Lower leg skin (tissue), 4 donors: ENCODE results near the gene RANBP6. TPM values are rescaled to one million over a fixed set of nuclear protein-coding genes. Genes with fewer than 3 reads are reported as not detected.

Experiments
- DNase-seq, 2 donors: peaks; one replicate each; pipeline ENCODE4 v3.0.0-alpha.2; 2019; ENCODE audit warnings: low spot score in 2 of 2
- H3K4me3 ChIP-seq: fragments of 200-600 bp; sonication (generic); 2 replicates; pipeline ENCODE4 v1.5.1; 2017; ENCODE audit warnings: mild to moderate bottlenecking, low read depth; ENCODE audit not compliant: poor library complexity, severe bottlenecking
- CTCF ChIP-seq, 3 donors: fragments of 450-650 bp; IDR thresholded peaks; one replicate each; pipeline ENCODE4 v1.5.1; 2016; ENCODE audit warnings: antibody characterized with exemption in 3 of 3, mild to moderate bottlenecking in 3 of 3, moderate library complexity in 2 of 3
- POLR2A ChIP-seq, 2 donors: fragments of 450-650 bp; IDR thresholded peaks; one replicate each; pipeline ENCODE4 v1.6.1; 2016 to 2017; ENCODE audit warnings: antibody characterized with exemption in 2 of 2, mild to moderate bottlenecking in 1 of 2, moderate library complexity in 1 of 2
- WGBS, 2 donors: methylation state at CpG; one replicate each; pipeline ENCODE4 v1.1.5; 2018; 5-methylcytosine and 5-hydroxymethylcytosine counted together
- intact Hi-C: fragments of 100-400 bp; cut with DNase I; formaldehyde crosslinking; loops from one replicate; pipeline ENCODE4 v1.15.0; 2023; ENCODE audit warnings: low total_unique reads
- microRNA-seq, 2 donors: library from miRNA; unstranded; fragments of <30 nt; microRNA quantifications; one replicate each; pipeline ENCODE4, GENCODE V29; 2016; ENCODE audit warnings: borderline replicate concordance in 2 of 2, borderline number of aligned reads in 1 of 2
- total RNA-seq, 4 donors: library from RNA; depleted of rRNA; stranded (reverse); fragments of >200 nt; gene quantifications; one replicate each; pipeline ENCODE4 v1.1.0, GENCODE V29; 2016

The RANBP6 gene
- total RNA-seq, 4 donors from 2014 or later: 16.0 to 19.8 (median 17.9) TPM

GRCh38 chr9:5978523-5978922 lies 36.9 kb downstream of the RANBP6 start:
- WGBS, 2 donors: 24% methylated on average over 1 of the region's 1 CpG
- no peak for TF ChIP-seq CTCF (IDR thresholded peaks at IDR 0.05)
- no peak for TF ChIP-seq POLR2A (IDR thresholded peaks at IDR 0.05)
- DNase-seq: no peak
- no peak overlapping the region for H3K4me3 ChIP-seq
- intact Hi-C loops: no loop called here

- 74 to 75% methylated on average over 2 of the region's 2 CpGs for WGBS, 2 donors
- H3K4me3 ChIP-seq: no peak overlapping the region
- TF ChIP-seq CTCF (IDR thresholded peaks at IDR 0.05): no peak
- TF ChIP-seq POLR2A (IDR thresholded peaks at IDR 0.05): no peak
- intact Hi-C loops: no loop called here
- no peak for DNase-seq
Observed at GRCh38 chr9:5976674-5977397, 38.6 kb downstream of the RANBP6 start.

GRCh38 chr9:5971740-5972139 lies 43.7 kb downstream of the RANBP6 start:
- TF ChIP-seq CTCF (IDR thresholded peaks at IDR 0.05): no peak
- no peak for TF ChIP-seq POLR2A (IDR thresholded peaks at IDR 0.05)
- intact Hi-C loops: no loop called here
- DNase-seq: no peak
- no peak overlapping the region for H3K4me3 ChIP-seq

Small RNAs within 50 kb of the gene (microRNA-seq; reads per million reads assigned to microRNA genes)
- gene MIR4665: 0.68 to 2.3 reads per million in 2 donors

Other genes with a start within 250 kb of the RANBP6 start
- gene ERMP1, start 182.5 kb downstream of the RANBP6 start, total RNA-seq: 10 to 100 TPM; 16.4 to 24.6 (median 21.7) TPM
- 10 to 100 TPM in 2 of 4 donors, 1 to 10 TPM in 2; 6.3 to 20.1 (median 12.3) TPM for gene MLANA, start 124.7 kb downstream of the RANBP6 start, total RNA-seq
- gene IL33, start 200.2 kb upstream of the RANBP6 start, total RNA-seq: 10 to 100 TPM in 2 of 4 donors, 1 to 10 TPM in 2; 4.1 to 28.5 (median 8.2) TPM